NCI-H2196 treated with DMSO at 0.1 percent for 48 hours (cell line): Measurements from ENCODE around the gene ZNF236.

Experiments
- DNase-seq: peaks from one replicate; lab custom pipeline; 2025; ENCODE audit not compliant: unreplicated experiment; lab: John Stamatoyannopoulos, UW

The ZNF236 gene

GRCh38 chr18:76897257-76897656 lies 74.9 kb downstream of the ZNF236 start:
- no peak for DNase-seq

DNA sequence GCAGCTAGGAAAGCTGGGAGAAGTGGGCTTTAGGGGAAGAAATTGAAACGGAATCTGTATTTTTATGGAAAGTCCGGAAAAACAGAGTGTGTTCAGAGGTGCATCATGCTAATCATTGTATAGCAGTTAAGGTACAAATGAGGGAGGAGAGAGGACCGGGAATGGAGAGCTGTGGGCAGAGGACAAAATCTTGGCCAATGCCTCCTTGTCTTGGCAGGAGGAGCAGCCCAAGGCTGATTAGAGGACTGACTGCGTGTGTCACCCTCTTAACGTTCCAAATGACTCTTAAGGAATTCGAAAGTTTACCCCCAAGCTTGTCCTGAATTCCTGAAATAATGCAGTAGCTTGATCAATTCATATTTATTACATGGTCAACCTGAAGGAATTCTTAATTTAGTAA lies 81.0 kb downstream of the ZNF236 start:
- no peak for DNase-seq

DNA sequence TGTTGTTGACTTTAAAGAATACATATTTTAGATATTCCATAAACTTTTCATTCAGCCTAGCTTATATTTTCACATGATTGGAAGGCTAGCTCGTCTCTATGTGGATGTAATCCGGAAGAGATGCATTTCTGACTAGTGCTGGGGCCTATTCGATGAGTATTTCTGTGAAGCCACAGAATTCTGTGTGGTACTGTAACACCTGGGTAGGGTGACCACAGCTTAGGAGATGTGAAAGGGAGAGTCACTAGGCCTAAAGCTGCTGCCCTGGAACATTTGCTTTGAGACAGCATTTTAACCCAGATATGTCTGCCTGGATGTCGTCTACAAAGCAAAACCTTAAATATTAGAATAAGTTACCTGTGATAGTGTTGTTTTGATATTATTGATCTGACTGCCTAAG lies 83.5 kb downstream of the ZNF236 start:
- DNase-seq, result no peak

- DNase-seq, result no peak
Observed at GRCh38 chr18:76908277-76908676, 85.9 kb downstream of the ZNF236 start.

GRCh38 chr18:76909439-76909838 lies 87.1 kb downstream of the ZNF236 start:
- no peak for DNase-seq

DNA sequence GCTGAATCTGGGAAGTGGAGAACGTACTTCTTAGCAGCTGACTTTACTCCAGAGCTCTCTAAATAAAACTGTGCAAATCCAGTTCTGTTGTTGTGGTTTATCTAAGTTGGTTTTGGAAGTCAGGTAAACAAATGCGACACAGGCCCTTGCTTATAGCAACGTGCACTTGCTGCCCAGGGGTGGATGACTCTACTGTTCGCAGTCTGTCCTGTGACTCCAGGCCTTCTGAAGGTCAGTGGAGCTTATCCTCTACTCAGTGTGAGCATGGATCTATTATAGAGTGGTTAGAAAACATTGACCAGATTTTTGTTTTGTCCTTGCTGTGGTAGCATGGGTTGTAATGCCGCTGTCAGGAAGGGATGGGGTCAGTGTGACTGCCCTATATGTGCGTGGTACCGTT lies 89.1 kb downstream of the ZNF236 start:
- DNase-seq, result no peak

GRCh38 chr18:76913583-76913982 lies 91.2 kb downstream of the ZNF236 start:
- DNase-seq, result no peak

DNA sequence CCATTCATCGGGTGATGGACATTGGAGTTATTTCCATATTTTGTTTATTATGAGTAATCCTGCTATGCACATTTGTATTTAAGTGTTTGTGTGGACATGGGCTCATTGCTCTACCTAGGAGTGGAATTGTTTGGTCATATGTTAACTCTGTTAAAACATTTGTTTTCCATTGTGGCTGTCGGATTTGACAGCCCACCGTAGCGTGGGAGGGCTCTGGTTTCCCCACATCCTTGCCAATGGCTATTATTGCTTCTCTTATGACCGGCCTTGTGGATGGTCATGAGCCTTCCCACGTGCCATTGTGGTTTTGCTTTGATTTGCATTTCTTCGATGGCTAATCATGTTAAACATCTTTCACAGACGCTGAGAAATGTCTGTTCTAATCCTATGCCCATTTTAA lies 92.0 kb downstream of the ZNF236 start:
- DNase-seq, result no peak

GRCh38 chr18:76914796-76915195 lies 92.4 kb downstream of the ZNF236 start:
- DNase-seq, result no peak

- no peak for DNase-seq
Observed at GRCh38 chr18:76915456-76915855, 93.1 kb downstream of the ZNF236 start.

DNA sequence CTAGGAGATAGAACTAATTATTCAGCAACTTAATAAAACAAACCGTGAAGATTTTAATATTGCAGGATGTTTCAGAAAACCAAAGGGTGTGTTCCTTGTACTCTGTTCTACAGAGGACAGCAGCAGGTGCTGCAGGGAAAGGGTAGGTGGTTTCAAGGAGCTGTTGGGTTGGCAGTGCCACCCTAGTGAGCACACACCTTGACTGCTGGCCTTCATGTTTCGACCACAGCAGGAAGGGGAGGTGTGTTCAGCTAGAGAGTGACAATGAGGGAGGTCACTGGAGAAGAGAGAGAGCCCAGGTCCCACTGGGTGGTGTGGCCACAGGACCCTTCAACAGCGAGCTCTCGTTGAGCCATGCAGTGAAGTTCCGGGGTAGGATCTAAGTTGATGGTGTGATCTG lies 98.6 kb downstream of the ZNF236 start:
- DNase-seq, result no peak

GRCh38 chr18:76922107-76922506 lies 99.8 kb downstream of the ZNF236 start:
- DNase-seq, result peak; percentile 53

DNA sequence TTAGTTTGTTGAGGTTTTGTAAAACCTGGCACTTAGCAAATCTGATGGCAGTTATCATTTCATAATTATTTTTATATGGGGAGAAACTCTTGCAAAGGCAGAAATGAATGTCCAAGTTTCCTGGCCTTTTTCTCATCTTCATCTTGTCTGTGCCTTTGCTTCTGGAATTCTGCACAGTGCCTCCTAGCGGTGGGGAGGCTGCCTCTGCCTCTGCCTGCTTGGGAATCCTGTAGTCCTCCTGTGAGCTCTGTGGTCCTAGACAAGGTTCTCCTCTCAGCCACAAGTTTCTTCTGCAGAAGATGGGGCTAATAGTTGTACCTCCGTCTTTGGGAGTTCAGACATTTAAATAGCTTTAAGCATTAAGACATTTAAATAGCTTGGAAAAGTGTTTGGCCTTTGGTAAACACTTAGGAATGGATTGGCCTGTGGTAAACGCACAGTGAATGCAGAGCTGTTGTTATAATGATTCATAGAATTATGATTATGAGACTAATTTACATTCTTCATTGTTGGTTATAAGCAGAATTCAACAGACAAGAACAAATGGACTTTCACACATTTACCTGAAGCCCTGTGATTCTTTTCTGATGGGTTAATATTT lies 101.2 kb downstream of the ZNF236 start:
- no peak for DNase-seq

DNA sequence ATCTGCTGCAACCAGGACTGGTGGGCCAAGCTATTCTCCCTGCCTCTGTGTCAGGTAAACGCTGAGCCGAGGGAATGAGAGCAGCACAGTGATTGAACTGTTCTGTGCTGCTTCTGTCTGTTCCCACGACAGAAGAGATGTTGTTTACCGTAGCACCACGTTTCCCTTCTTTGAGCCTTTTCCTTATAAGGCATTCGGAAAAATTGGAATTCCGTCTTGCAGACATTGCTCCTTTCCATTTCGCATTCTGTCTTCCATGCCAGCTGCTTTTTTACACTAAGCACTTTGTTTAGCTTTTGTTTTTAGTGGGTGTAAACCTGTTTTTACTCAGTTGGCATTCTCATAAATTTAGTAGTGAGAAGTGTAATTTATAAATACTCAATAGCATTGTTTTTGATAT lies 103.1 kb downstream of the ZNF236 start:
- no peak for DNase-seq

- no peak for DNase-seq
Observed at GRCh38 chr18:76927223-76927725, 104.9 kb downstream of the ZNF236 start.

GRCh38 chr18:76928179-76928868 lies 106.0 kb downstream of the ZNF236 start:
- DNase-seq, result no peak

GRCh38 chr18:76931171-76931570 lies 108.8 kb downstream of the ZNF236 start:
- no peak for DNase-seq

DNA sequence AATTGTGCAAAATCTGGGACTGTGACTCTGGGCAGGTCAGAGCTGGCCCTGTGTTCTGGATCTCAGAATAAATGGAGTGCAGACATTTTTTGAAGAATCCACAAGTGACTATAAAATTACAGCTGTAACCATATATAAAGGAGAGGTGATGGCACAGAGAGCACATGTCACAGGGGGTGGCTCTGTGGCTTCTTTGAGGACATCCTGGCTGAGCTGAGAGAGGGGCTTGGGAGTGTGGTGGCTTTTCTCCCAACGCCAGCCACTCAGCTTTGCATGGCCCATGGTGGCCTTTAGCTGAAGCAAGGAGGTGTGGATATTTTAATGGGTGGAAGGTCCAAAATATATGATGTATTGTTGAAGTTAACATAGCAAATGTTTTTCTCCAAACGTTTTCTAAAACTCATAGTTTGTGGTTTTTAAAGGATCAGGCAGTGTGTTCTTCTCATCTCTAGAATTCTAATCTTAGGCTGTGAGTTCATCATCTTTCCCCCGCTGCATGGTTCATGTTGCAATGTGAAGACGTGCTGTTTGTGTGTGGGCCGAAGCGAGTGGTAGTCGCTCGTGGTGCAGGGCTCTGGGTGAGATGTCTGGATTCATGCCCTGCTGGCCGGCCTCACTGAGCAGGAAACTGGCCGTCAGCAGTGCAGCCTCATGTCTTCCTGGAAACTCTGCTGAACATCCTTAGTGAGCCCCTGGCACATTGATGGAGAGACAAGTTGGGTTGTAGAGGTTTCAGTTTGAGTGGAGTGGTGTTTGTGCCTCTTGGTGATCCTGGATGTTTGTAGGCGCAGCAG lies 109.9 kb downstream of the ZNF236 start:
- DNase-seq, result no peak

GRCh38 chr18:76935722-76936337 lies 113.5 kb downstream of the ZNF236 start:
- no peak for DNase-seq

DNA sequence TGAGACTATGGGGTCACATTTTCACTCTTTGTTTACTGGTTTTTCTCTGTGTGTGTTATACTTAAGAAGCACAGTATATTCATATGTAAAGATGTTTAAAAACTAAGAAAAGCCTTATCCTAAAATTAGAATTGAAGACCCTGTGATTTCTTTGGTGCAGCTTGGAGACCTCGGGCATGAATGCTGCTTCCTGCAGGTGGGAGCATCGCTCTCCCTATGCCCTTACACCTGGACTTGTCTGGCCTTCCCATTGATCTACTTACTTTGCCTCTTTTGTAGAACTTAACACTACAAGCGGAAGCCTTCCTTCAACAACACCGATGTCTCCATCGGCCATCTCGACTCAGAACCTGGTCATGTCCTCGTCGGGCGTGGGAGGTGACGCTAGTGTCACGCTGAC lies 114.5 kb downstream of the ZNF236 start:
- no peak for DNase-seq

GRCh38 chr18:76937597-76937996 lies 115.2 kb downstream of the ZNF236 start:
- DNase-seq, result no peak

DNA sequence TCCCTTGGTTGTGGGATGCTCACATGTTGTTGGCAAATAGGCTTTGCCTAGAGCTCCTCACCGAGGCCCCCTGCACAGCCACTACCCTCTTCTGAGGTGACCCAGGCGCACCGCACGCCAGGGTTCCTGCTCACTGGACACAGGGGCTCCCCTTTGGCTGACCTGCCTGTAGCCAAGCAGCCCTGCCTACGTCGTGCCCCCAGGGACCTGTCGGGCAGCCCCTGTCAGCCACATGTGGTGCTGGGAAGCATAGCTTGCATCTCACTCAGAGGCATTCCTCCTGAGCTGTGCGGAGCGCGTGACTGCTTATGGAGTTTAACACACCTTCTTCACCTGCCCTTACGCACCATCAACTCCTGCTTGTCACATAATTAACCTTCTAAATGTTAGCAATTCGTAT lies 116.3 kb downstream of the ZNF236 start:
- no peak for DNase-seq
